Astrocyte (in vitro differentiated cells and primary cell): ENCODE results near the gene ZFP91.

Experiments
- CTCF ChIP-seq: IDR thresholded peaks from 2 replicates; pipeline ENCODE4 v1.5.1; 2011; ENCODE audit warnings: low read depth, mild to moderate bottlenecking, inconsistent platforms, low read length, moderate library complexity; ENCODE audit not compliant: insufficient read depth
- EZH2 ChIP-seq: IDR thresholded peaks from 2 replicates; pipeline ENCODE4 v1.6.1; 2012; ENCODE audit warnings: mild to moderate bottlenecking, low read length, inconsistent platforms; ENCODE audit not compliant: insufficient read depth

GRCh38 chr11:58615559-58615958 lies 36.7 kb downstream of the ZFP91 start:
- TF ChIP-seq CTCF: no peak
- TF ChIP-seq EZH2: no peak
